Measurements from ENCODE around the gene AMPD3. TPM values are rescaled to one million over a fixed set of nuclear protein-coding genes. Genes with fewer than 3 reads are reported as not detected.

Gene AMPD3
- total RNA-seq, 1 experiment from 2014 or later = 5.4 TPM

- TF ChIP-seq, protein P1, sequence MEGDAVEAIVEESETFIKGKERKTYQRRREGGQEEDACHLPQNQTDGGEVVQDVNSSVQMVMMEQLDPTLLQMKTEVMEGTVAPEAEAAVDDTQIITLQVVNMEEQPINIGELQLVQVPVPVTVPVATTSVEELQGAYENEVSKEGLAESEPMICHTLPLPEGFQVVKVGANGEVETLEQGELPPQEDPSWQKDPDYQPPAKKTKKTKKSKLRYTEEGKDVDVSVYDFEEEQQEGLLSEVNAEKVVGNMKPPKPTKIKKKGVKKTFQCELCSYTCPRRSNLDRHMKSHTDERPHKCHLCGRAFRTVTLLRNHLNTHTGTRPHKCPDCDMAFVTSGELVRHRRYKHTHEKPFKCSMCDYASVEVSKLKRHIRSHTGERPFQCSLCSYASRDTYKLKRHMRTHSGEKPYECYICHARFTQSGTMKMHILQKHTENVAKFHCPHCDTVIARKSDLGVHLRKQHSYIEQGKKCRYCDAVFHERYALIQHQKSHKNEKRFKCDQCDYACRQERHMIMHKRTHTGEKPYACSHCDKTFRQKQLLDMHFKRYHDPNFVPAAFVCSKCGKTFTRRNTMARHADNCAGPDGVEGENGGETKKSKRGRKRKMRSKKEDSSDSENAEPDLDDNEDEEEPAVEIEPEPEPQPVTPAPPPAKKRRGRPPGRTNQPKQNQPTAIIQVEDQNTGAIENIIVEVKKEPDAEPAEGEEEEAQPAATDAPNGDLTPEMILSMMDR (IDR thresholded peaks at IDR 0.05; ENCODE audit: unreplicated experiment) = no peak
- Mint-ChIP-seq H3K36me3 (ENCODE audit: insufficient read depth, unreplicated experiment) (peaks cover 6% of the 10 kb centered on the region), H3K4me1 (ENCODE audit: insufficient read depth, unreplicated experiment) (no peaks in the 10 kb centered on the region), H3K27me3 (ENCODE audit: insufficient read depth, unreplicated experiment) (no peaks in the 10 kb centered on the region), H3K27ac (ENCODE audit: low read depth, unreplicated experiment) (no peak overlapping the region), H3K4me3 (ENCODE audit: unreplicated experiment) (no peak overlapping the region), H3K9me3 (ENCODE audit: unreplicated experiment) (no peaks in the 10 kb centered on the region)
- CTCF ChIA-PET = interaction anchor here (0.6 to 0.7 kb wide), 2 partner anchors 51 to 79 kb away, joined by 3 read pairs; no protein-coding TSS in a partner anchor
- intact Hi-C loops (cut with micrococcal nuclease) = no loop called here
- POLR2A ChIA-PET = no interaction called here
- BruUV-seq (replicated peaks) = no TSS peak
- no peak for DNase-seq (ENCODE audit: unreplicated experiment)
These were observed 7.8 kb downstream of the AMPD3 start for GRCh38 chr11:10462746-10463300.

DNA sequence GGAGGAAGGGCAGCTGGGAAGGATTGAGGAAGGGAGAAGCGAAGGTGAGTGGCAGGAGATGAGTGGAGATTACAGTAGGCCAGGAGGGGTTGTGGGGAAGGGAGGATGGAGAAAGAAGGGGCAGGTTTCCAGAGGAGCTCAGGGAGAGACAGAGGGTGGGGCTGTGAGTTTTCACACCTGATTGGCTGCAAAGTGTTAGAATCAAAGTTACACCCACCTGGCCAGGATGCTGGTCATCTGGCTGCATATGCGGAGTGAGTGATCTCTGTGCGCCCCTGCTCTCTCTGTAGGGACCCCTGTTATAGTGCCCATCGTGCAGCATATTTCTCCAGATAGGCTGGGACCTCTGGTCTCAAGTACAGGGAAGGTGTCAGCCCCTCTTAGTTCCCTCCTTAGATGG is 18.3 kb downstream of the AMPD3 start:
- POLR2A ChIA-PET = interaction anchor here (1.5 kb wide), 1 partner anchor 15 kb away, joined by 4 read pairs; no protein-coding TSS in a partner anchor
- TF ChIP-seq, protein P1 (IDR thresholded peaks at IDR 0.05; ENCODE audit: unreplicated experiment) = no peak
- Mint-ChIP-seq H3K4me1 (ENCODE audit: insufficient read depth, unreplicated experiment) (no peaks in the 10 kb centered on the region), H3K9me3 (ENCODE audit: unreplicated experiment) (no peaks in the 10 kb centered on the region), H3K36me3 (ENCODE audit: insufficient read depth, unreplicated experiment) (no peaks in the 10 kb centered on the region), H3K4me3 (ENCODE audit: unreplicated experiment) (no peak overlapping the region), H3K27me3 (ENCODE audit: insufficient read depth, unreplicated experiment) (no peaks in the 10 kb centered on the region), H3K27ac (ENCODE audit: low read depth, unreplicated experiment) (no peak overlapping the region)
- no TSS peak for BruUV-seq (replicated peaks)
- no peak for DNase-seq (ENCODE audit: unreplicated experiment)
- intact Hi-C loops (cut with micrococcal nuclease) = no loop called here
- CTCF ChIA-PET = interaction anchor here (0.5 kb wide), 1 partner anchor 27 kb away, joined by 3 read pairs; no protein-coding TSS in a partner anchor

GRCh38 chr11:10474551-10474950 is 19.5 kb downstream of the AMPD3 start:
- Mint-ChIP-seq H3K4me3 (ENCODE audit: unreplicated experiment) (no peak overlapping the region), H3K4me1 (ENCODE audit: insufficient read depth, unreplicated experiment) (no peaks in the 10 kb centered on the region), H3K9me3 (ENCODE audit: unreplicated experiment) (no peaks in the 10 kb centered on the region), H3K27ac (ENCODE audit: low read depth, unreplicated experiment) (no peak overlapping the region), H3K36me3 (ENCODE audit: insufficient read depth, unreplicated experiment) (no peaks in the 10 kb centered on the region), H3K27me3 (ENCODE audit: insufficient read depth, unreplicated experiment) (no peaks in the 10 kb centered on the region)
- TF ChIP-seq, protein P1 (IDR thresholded peaks at IDR 0.05; ENCODE audit: unreplicated experiment) = no peak
- CTCF ChIA-PET = no interaction called here
- POLR2A ChIA-PET = no interaction called here
- no peak for DNase-seq (ENCODE audit: unreplicated experiment)
- BruUV-seq (replicated peaks) = no TSS peak
- intact Hi-C loops (cut with micrococcal nuclease) = no loop called here

GRCh38 chr11:10476342-10476741 is 21.3 kb downstream of the AMPD3 start:
- ChIA-PET CTCF (interaction anchor here (0.6 to 1.0 kb wide), 3 partner anchors 38 to 130 kb away, joined by 3 to 4 read pairs (median 4); no protein-coding TSS in a partner anchor), POLR2A (interaction anchor here (0.9 kb wide), 1 partner anchor 12 kb away, joined by 3 read pairs; no protein-coding TSS in a partner anchor)
- DNase-seq (ENCODE audit: unreplicated experiment) = no peak
- no peaks in the 10 kb centered on the region for H3K9me3 Mint-ChIP-seq (ENCODE audit: unreplicated experiment)
- H3K4me1 Mint-ChIP-seq (ENCODE audit: insufficient read depth, unreplicated experiment) = no peaks in the 10 kb centered on the region
- no TSS peak for BruUV-seq (replicated peaks)
- H3K36me3 Mint-ChIP-seq (ENCODE audit: insufficient read depth, unreplicated experiment) = no peaks in the 10 kb centered on the region
- TF ChIP-seq, protein P1 (IDR thresholded peaks at IDR 0.05; ENCODE audit: unreplicated experiment) = no peak
- H3K27ac Mint-ChIP-seq (ENCODE audit: low read depth, unreplicated experiment) = no peak overlapping the region
- intact Hi-C loops (cut with micrococcal nuclease) = no loop called here
- H3K4me3 Mint-ChIP-seq (ENCODE audit: unreplicated experiment) = no peak overlapping the region
- no peaks in the 10 kb centered on the region for H3K27me3 Mint-ChIP-seq (ENCODE audit: insufficient read depth, unreplicated experiment)
